ENCODE results near the gene CMYA5.
"Not testable (repeated sequence)": the region's sequence is repeated elsewhere in the genome, so short reads cannot be mapped to it uniquely, and the experiment has no call there.

Gene CMYA5

GRCh38 chr5:79759436-79759835, 69.8 kb downstream of the CMYA5 start:
- Histone ChIP-seq H3K9me3 (ENCODE audit: insufficient read depth, low read length) (no peaks in the 10 kb centered on the region), H3K4me1 (ENCODE audit: insufficient read depth, insufficient read length) (no peaks in the 10 kb centered on the region), H3K27me3 (ENCODE audit: insufficient read depth, insufficient read length) (no peaks in the 10 kb centered on the region), H3K9ac (ENCODE audit: insufficient read length, low read depth) (no peak overlapping the region), H3K36me3 (ENCODE audit: insufficient read depth, insufficient read length, low read length) (no peaks in the 10 kb centered on the region), H3K4me3 (ENCODE audit: insufficient read length, low read depth) (no peak overlapping the region)
- no peak for DNase-seq (ENCODE audit: low read depth, low spot score)
- TF ChIP-seq ZNF274 (IDR thresholded peaks at IDR 0.05; ENCODE audit: low read depth, low read length): no peak
- no peak for TF ChIP-seq SUZ12 (IDR thresholded peaks at IDR 0.05; ENCODE audit: extremely low read depth, insufficient read depth, insufficient read length)
- no peak for TF ChIP-seq YY1 (IDR thresholded peaks at IDR 0.05; ENCODE audit: insufficient read depth, insufficient read length)

DNA sequence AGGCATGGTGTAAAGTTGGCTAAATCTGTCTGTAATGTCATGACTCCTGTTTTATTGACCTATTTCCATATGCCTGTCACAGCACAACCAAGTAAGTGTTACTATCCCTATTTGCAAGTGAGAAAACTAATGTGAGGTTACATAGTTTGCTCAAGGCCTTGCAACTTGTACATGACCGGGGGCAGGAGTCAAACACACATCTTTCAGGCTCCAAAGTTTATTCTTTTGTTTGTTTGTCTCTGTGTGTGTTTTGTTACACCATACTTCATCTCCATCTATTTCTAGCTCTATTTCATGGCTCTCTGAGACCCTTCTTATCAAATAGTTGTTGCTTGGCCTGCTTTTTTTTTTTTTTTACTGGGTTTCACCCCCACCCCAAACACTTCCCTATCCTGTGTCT, 70.2 kb downstream of the CMYA5 start:
- no peaks in the 10 kb centered on the region for H3K9me3 ChIP-seq (ENCODE audit: insufficient read depth, low read length)
- H3K9ac ChIP-seq (ENCODE audit: insufficient read length, low read depth): no peak overlapping the region
- H3K27me3 ChIP-seq (ENCODE audit: insufficient read depth, insufficient read length): no peaks in the 10 kb centered on the region
- no peak for TF ChIP-seq ZNF274 (IDR thresholded peaks at IDR 0.05; ENCODE audit: low read depth, low read length)
- H3K36me3 ChIP-seq (ENCODE audit: insufficient read depth, insufficient read length, low read length): no peaks in the 10 kb centered on the region
- H3K4me3 ChIP-seq (ENCODE audit: insufficient read length, low read depth): no peak overlapping the region
- no peaks in the 10 kb centered on the region for H3K4me1 ChIP-seq (ENCODE audit: insufficient read depth, insufficient read length)
- no peak for DNase-seq (ENCODE audit: low read depth, low spot score)

DNA sequence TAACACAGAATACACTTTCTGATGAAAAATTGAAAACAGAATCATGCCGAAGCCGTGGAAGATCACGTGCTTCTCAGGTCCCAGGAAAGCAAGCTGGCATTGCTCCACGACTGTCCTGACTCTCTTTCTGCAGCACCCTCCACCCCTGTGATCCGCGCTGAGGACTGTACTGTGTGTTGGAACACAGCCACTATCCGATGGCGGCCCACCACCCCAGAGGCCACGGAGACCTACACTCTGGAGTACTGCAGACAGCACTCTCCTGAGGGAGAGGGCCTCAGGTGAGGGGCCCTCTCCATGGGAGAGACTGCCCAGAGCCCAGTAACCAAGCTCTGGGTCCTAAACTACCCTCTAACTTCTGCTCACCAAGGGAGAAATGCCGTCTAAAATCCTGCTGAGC, 73.3 kb downstream of the CMYA5 start:
- TF ChIP-seq SUZ12 (IDR thresholded peaks at IDR 0.05; ENCODE audit: extremely low read depth, insufficient read depth, insufficient read length): no peak
- no peak for TF ChIP-seq ZNF274 (IDR thresholded peaks at IDR 0.05; ENCODE audit: low read depth, low read length)
- no peak for TF ChIP-seq YY1 (IDR thresholded peaks at IDR 0.05; ENCODE audit: insufficient read depth, insufficient read length)
- no peak for DNase-seq (ENCODE audit: low read depth, low spot score)
- H3K9ac ChIP-seq (ENCODE audit: insufficient read length, low read depth): no peak overlapping the region
- no peaks in the 10 kb centered on the region for H3K27me3 ChIP-seq (ENCODE audit: insufficient read depth, insufficient read length)
- H3K4me1 ChIP-seq (ENCODE audit: insufficient read depth, insufficient read length): no peaks in the 10 kb centered on the region
- no peak overlapping the region for H3K4me3 ChIP-seq (ENCODE audit: insufficient read length, low read depth)
- no peaks in the 10 kb centered on the region for H3K36me3 ChIP-seq (ENCODE audit: insufficient read depth, insufficient read length, low read length)
- H3K9me3 ChIP-seq (ENCODE audit: insufficient read depth, low read length): no peaks in the 10 kb centered on the region

GRCh38 chr5:79764147-79764546, 74.5 kb downstream of the CMYA5 start:
- H3K9me3 ChIP-seq (ENCODE audit: insufficient read depth, low read length); H3K9ac ChIP-seq (ENCODE audit: insufficient read length, low read depth); H3K4me3 ChIP-seq (ENCODE audit: insufficient read length, low read depth); DNase-seq (ENCODE audit: low read depth, low spot score); H3K4me1 ChIP-seq (ENCODE audit: insufficient read depth, insufficient read length); H3K27me3 ChIP-seq (ENCODE audit: insufficient read depth, insufficient read length); H3K36me3 ChIP-seq (ENCODE audit: insufficient read depth, insufficient read length, low read length): not testable (repeated sequence)

DNA sequence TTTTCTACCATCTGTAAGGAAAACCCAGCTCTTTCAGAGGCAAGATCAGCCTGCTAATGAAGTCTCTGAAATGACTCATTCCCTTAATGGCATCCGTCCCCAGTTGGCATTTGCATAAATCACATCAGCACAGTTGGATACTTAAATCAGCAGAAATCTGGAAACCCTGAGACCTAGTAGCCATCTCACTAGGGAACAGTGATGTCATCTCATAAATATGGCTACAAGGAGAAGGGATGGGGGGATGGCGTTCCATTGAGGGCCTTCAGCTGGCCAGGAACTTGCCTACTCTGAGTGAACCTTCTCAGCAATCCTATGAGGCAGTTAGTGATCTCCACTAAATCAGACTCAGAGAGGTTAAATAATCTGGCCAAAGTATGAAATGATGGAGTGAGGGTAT, 81.8 kb downstream of the CMYA5 start:
- Histone ChIP-seq H3K9me3 (ENCODE audit: insufficient read depth, low read length) (peaks cover 17% of the 10 kb centered on the region; the same call in 1 of the 2 replicates), H3K9ac (ENCODE audit: insufficient read length, low read depth) (no peak overlapping the region), H3K27me3 (ENCODE audit: insufficient read depth, insufficient read length) (no peaks in the 10 kb centered on the region), H3K4me3 (ENCODE audit: insufficient read length, low read depth) (no peak overlapping the region), H3K4me1 (ENCODE audit: insufficient read depth, insufficient read length) (no peaks in the 10 kb centered on the region), H3K36me3 (ENCODE audit: insufficient read depth, insufficient read length, low read length) (no peaks in the 10 kb centered on the region)
- no peak for TF ChIP-seq SUZ12 (IDR thresholded peaks at IDR 0.05; ENCODE audit: extremely low read depth, insufficient read depth, insufficient read length)
- TF ChIP-seq YY1 (IDR thresholded peaks at IDR 0.05; ENCODE audit: insufficient read depth, insufficient read length): no peak
- no peak for TF ChIP-seq ZNF274 (IDR thresholded peaks at IDR 0.05; ENCODE audit: low read depth, low read length)
- peak; percentile 48 for DNase-seq (ENCODE audit: low read depth, low spot score)

DNA sequence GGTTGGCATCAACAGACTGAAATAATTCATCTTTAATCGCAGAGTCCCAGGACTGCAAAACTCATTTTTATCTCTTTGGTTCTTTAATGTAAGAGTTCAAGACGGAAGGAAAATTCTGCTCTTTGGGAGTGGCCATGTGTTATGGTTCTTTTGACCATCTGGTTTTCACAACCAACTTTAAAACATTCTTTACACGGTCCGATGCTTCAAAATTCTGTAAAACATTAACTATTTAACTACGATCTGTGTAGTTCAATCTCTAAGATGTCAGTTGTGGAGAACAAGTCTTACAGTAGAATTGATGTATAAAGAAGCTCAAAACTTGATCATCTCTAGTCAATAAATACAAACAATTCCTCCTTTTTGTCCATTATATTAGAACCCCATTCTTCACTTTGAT, 83.0 kb downstream of the CMYA5 start:
- H3K27me3 ChIP-seq (ENCODE audit: insufficient read depth, insufficient read length): no peaks in the 10 kb centered on the region
- H3K36me3 ChIP-seq (ENCODE audit: insufficient read depth, insufficient read length, low read length): no peaks in the 10 kb centered on the region
- H3K9ac ChIP-seq (ENCODE audit: insufficient read length, low read depth): no peak overlapping the region
- no peak for DNase-seq (ENCODE audit: low read depth, low spot score)
- no peak overlapping the region for H3K4me3 ChIP-seq (ENCODE audit: insufficient read length, low read depth)
- TF ChIP-seq SUZ12 (IDR thresholded peaks at IDR 0.05; ENCODE audit: extremely low read depth, insufficient read depth, insufficient read length) (no peak), YY1 (IDR thresholded peaks at IDR 0.05; ENCODE audit: insufficient read depth, insufficient read length) (no peak)
- peaks cover 17% of the 10 kb centered on the region; the same call in 1 of the 2 replicates for H3K9me3 ChIP-seq (ENCODE audit: insufficient read depth, low read length)
- no peaks in the 10 kb centered on the region for H3K4me1 ChIP-seq (ENCODE audit: insufficient read depth, insufficient read length)

GRCh38 chr5:79773612-79774011, 84.0 kb downstream of the CMYA5 start:
- no peaks in the 10 kb centered on the region for H3K4me1 ChIP-seq (ENCODE audit: insufficient read depth, insufficient read length)
- no peaks in the 10 kb centered on the region for H3K27me3 ChIP-seq (ENCODE audit: insufficient read depth, insufficient read length)
- no peaks in the 10 kb centered on the region for H3K36me3 ChIP-seq (ENCODE audit: insufficient read depth, insufficient read length, low read length)
- TF ChIP-seq ZNF274 (IDR thresholded peaks at IDR 0.05; ENCODE audit: low read depth, low read length) (no peak), YY1 (IDR thresholded peaks at IDR 0.05; ENCODE audit: insufficient read depth, insufficient read length) (no peak), SUZ12 (IDR thresholded peaks at IDR 0.05; ENCODE audit: extremely low read depth, insufficient read depth, insufficient read length) (no peak)
- H3K9ac ChIP-seq (ENCODE audit: insufficient read length, low read depth): no peak overlapping the region
- H3K9me3 ChIP-seq (ENCODE audit: insufficient read depth, low read length): peaks cover 17% of the 10 kb centered on the region; the same call in 1 of the 2 replicates
- no peak for DNase-seq (ENCODE audit: low read depth, low spot score)
- H3K4me3 ChIP-seq (ENCODE audit: insufficient read length, low read depth): no peak overlapping the region

DNA sequence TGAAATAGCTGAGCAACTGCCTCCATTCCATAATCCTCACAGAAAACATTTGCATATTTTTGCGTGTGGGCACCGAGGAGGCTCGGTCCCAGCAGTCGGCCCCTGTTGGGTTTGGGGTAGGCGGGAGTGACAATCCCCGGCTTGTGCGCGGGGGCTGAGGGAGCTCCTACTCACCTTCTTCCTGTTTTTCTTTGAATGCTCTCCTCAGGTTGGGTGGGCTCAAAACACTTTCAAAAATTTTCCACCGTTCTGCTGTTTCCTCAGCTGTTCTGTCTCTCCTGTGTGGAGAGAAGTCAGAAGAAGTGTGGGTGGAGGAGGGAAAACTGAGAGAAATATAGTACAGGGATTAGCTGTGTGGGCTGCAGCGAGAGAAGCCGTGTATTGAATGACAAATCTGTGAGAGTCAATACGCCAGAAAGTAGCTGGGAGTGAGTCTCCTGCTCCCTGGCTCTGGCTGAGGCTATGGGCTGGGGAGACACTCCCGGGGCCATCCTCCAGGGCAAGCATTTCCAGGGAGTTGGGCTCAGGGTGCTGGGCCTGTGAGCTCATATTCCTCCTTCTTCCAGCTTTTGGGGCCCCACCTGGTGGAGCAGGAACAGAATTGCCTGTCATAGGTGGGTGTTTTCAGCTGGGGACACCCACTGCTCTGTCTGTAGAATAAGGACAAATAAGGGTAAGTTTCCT, 84.7 kb downstream of the CMYA5 start:
- H3K36me3 ChIP-seq (ENCODE audit: insufficient read depth, insufficient read length, low read length): no peaks in the 10 kb centered on the region
- H3K4me3 ChIP-seq (ENCODE audit: insufficient read length, low read depth): no peak overlapping the region
- H3K4me1 ChIP-seq (ENCODE audit: insufficient read depth, insufficient read length): no peaks in the 10 kb centered on the region
- H3K9me3 ChIP-seq (ENCODE audit: insufficient read depth, low read length): peaks cover 13% of the 10 kb centered on the region; the same call in 1 of the 2 replicates
- TF ChIP-seq ZNF274 (IDR thresholded peaks at IDR 0.05; ENCODE audit: low read depth, low read length) (no peak), YY1 (IDR thresholded peaks at IDR 0.05; ENCODE audit: insufficient read depth, insufficient read length) (no peak), SUZ12 (IDR thresholded peaks at IDR 0.05; ENCODE audit: extremely low read depth, insufficient read depth, insufficient read length) (no peak)
- peak; percentile 46 for DNase-seq (ENCODE audit: low read depth, low spot score)
- H3K9ac ChIP-seq (ENCODE audit: insufficient read length, low read depth): no peak overlapping the region
- H3K27me3 ChIP-seq (ENCODE audit: insufficient read depth, insufficient read length): no peaks in the 10 kb centered on the region

Measured in NT2/D1 (cell line).